Neutrophil (primary cell): ENCODE measurements around the gene FFAR2.
"Not testable (repeated sequence)": the region's sequence is repeated elsewhere in the genome, so short reads cannot be mapped to it uniquely, and the experiment has no call there.

Experiments used
- H3K27ac ChIP-seq: fragments of 200-600 bp; sonication (generic); 2 replicates; pipeline ENCODE4 v1.5.1; 2016; ENCODE audit warnings: mild to moderate bottlenecking, moderate library complexity
- H3K27me3 ChIP-seq: fragments of 200-600 bp; sonication (generic); 2 replicates; pipeline ENCODE4 v1.6.0; 2016; ENCODE audit warnings: mild to moderate bottlenecking
- H3K36me3 ChIP-seq: fragments of 200-600 bp; sonication (generic); 2 replicates; pipeline ENCODE4 v1.5.1; 2017
- H3K4me1 ChIP-seq, 2 experiments: fragments of 200-600 bp in 1 of 2; sonication (generic) in 1 of 2; 1 replicate in 1 of 2; 2 replicates in 1 of 2; pipeline versions ENCODE4 v1.5.1 to v1.6.1; 2013 to 2016; ENCODE audit warnings: low read depth in 1 of 2, low read length in 1 of 2, mild to moderate bottlenecking in 1 of 2, moderate library complexity in 1 of 2; ENCODE audit not compliant: control insufficient read depth in 1 of 2, insufficient read depth in 1 of 2
- H3K4me3 ChIP-seq, 2 experiments: fragments of 200-600 bp in 1 of 2; sonication (generic) in 1 of 2; 1 replicate in 1 of 2; 2 replicates in 1 of 2; pipeline ENCODE4 v1.5.1; 2013 to 2016; ENCODE audit warnings: low read depth in 1 of 2, low read length in 1 of 2, mild to moderate bottlenecking in 1 of 2, moderate library complexity in 1 of 2
- H3K9me3 ChIP-seq: fragments of 200-600 bp; sonication (generic); 2 replicates; pipeline ENCODE4 v1.5.1; 2016
- TF ChIP-seq, protein P1 (sequence below): fragments of 200-600 bp; sonication (generic); IDR thresholded peaks from 2 replicates; pipeline ENCODE4 v1.5.1; 2016; ENCODE audit warnings: antibody characterized with exemption

Gene FFAR2

GRCh38 chr19:35458731-35459391 is 10.8 kb downstream of the FFAR2 start:
- Histone ChIP-seq H3K4me1 (peaks cover 88 to 93% of the 10 kb centered on the region in 2 experiments), H3K9me3 (no peaks in the 10 kb centered on the region), H3K27me3 (no peaks in the 10 kb centered on the region), H3K36me3 (no peaks in the 10 kb centered on the region), H3K4me3 (peak overlapping the region; percentile 57 to 58), H3K27ac (peak overlapping the region; percentile 95)
- TF ChIP-seq, protein P1, sequence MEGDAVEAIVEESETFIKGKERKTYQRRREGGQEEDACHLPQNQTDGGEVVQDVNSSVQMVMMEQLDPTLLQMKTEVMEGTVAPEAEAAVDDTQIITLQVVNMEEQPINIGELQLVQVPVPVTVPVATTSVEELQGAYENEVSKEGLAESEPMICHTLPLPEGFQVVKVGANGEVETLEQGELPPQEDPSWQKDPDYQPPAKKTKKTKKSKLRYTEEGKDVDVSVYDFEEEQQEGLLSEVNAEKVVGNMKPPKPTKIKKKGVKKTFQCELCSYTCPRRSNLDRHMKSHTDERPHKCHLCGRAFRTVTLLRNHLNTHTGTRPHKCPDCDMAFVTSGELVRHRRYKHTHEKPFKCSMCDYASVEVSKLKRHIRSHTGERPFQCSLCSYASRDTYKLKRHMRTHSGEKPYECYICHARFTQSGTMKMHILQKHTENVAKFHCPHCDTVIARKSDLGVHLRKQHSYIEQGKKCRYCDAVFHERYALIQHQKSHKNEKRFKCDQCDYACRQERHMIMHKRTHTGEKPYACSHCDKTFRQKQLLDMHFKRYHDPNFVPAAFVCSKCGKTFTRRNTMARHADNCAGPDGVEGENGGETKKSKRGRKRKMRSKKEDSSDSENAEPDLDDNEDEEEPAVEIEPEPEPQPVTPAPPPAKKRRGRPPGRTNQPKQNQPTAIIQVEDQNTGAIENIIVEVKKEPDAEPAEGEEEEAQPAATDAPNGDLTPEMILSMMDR: no peak

GRCh38 chr19:35459414-35460082 is 11.5 kb downstream of the FFAR2 start:
- TF ChIP-seq, protein P1: no peak
- H3K27me3 ChIP-seq: no peaks in the 10 kb centered on the region
- peaks cover 91 to 94% of the 10 kb centered on the region in 2 experiments for H3K4me1 ChIP-seq
- H3K9me3 ChIP-seq: no peaks in the 10 kb centered on the region
- peak overlapping the region; percentile 57 to 58 for H3K4me3 ChIP-seq
- H3K27ac ChIP-seq: peak overlapping the region; percentile 95
- no peaks in the 10 kb centered on the region for H3K36me3 ChIP-seq

- H3K27ac ChIP-seq: peak overlapping the region; percentile 95
- no peaks in the 10 kb centered on the region for H3K9me3 ChIP-seq
- TF ChIP-seq, protein P1: no peak
- peaks cover 84 to 86% of the 10 kb centered on the region in 2 experiments for H3K4me1 ChIP-seq
- H3K4me3 ChIP-seq: peak overlapping the region in 1 of 2 experiments; percentile 58
- H3K36me3 ChIP-seq: no peaks in the 10 kb centered on the region
- H3K27me3 ChIP-seq: no peaks in the 10 kb centered on the region
These were observed 12.6 kb downstream of the FFAR2 start for GRCh38 chr19:35460608-35461007.

DNA sequence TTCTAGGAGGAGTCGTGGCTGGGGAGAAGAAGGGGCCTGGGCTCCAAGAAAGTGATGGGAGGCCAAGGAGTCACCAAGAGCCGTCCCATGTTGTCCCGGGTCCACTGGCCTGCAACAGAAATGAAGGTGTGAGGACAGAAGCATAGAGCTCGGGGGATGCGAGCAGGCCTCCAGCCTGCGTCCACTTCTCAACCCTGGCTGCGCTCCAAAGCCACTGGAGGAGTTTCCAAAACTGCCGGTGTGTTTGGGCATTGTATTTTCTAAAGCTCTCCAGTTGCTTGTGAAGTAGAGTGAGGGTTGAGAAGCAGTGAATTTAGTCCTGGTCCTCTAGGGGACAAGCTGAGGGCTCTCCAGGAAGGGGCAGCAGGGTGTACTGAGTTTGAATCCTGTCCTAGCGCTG is 13.0 kb downstream of the FFAR2 start:
- H3K4me3 ChIP-seq: peak overlapping the region in 1 of 2 experiments; percentile 58
- no peaks in the 10 kb centered on the region for H3K27me3 ChIP-seq
- TF ChIP-seq, protein P1: no peak
- H3K9me3 ChIP-seq: no peaks in the 10 kb centered on the region
- H3K27ac ChIP-seq: peak overlapping the region; percentile 95
- no peaks in the 10 kb centered on the region for H3K36me3 ChIP-seq
- H3K4me1 ChIP-seq: peaks cover 80 to 82% of the 10 kb centered on the region in 2 experiments

DNA sequence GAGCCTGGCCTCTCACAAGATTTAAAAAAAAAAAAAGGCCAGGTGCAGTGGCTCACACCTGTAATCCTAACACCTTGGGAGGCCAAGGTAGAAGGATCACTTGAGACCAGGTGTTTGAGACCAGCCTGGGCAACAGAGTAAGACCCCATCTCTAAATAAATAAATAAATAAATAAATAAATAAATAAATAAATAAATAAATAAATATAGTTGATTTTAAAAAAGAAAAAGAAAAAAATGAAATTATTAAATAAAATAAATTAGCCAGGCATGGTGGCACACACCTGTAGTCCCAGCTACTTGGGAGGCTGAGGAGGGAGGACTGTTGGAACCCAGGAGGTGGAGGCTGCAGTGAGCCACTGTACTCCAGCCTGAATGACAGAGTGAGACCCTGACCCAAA is 13.7 kb downstream of the FFAR2 start:
- not testable (repeated sequence) for H3K27me3 ChIP-seq, H3K9me3 ChIP-seq, H3K36me3 ChIP-seq
- H3K27ac ChIP-seq: peak overlapping the region; percentile 95
- peak overlapping the region; percentile 32 to 33 for H3K4me3 ChIP-seq
- peaks cover 74 to 75% of the 10 kb centered on the region in 2 experiments for H3K4me1 ChIP-seq

GRCh38 chr19:35462476-35462953 is 14.5 kb downstream of the FFAR2 start:
- Histone ChIP-seq H3K4me3 (peak overlapping the region; percentile 32 to 33), H3K4me1 (peaks cover 67% of the 10 kb centered on the region in 2 experiments), H3K27ac (peak overlapping the region; percentile 95)

DNA sequence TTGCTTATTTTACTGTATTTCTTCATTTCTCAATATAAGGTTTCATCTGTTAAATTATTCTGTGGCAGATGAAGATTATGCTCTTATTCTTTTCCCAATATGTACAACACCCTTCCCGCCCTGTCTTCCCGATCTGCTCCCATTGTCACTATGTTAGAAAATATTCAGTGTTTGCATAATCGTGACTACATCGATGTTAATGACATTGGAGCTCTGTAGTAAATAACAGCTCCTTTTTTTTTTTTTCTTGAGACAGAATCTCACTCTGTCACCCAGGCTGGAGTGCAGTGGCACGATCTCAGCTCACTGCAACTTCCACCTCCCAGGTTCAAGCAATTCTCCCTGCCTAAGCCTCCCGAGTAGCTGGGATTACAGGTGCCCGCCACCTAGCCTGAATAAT is 14.9 kb downstream of the FFAR2 start:
- H3K27me3 ChIP-seq, H3K36me3 ChIP-seq, H3K9me3 ChIP-seq: not testable (repeated sequence)
- H3K4me1 ChIP-seq: peaks cover 63% of the 10 kb centered on the region in 2 experiments
- H3K27ac ChIP-seq: peak overlapping the region; percentile 95
- peak overlapping the region; percentile 32 to 33 for H3K4me3 ChIP-seq

More at GRCh38 chr19:35462476-35462953, 14.5 kb downstream of the FFAR2 start:
- TF ChIP-seq, protein P1: peak; percentile 38
- no peaks in the 10 kb centered on the region for H3K27me3 ChIP-seq
- H3K9me3 ChIP-seq: no peaks in the 10 kb centered on the region
- no peaks in the 10 kb centered on the region for H3K36me3 ChIP-seq
